NK-92 (cell line): ENCODE results near the gene GRM8.
"Not testable (repeated sequence)": the region's sequence is repeated elsewhere in the genome, so short reads cannot be mapped to it uniquely, and the experiment has no call there.

ENCODE experiments used
- DNase-seq: peaks from one replicate; lab custom pipeline; 2025; ENCODE audit not compliant: unreplicated experiment; lab: John Stamatoyannopoulos, UW

The GRM8 gene

GRCh38 chr7:126685018-126685573 is 567.6 kb downstream of the GRM8 start:
- DNase-seq, result no peak

DNA sequence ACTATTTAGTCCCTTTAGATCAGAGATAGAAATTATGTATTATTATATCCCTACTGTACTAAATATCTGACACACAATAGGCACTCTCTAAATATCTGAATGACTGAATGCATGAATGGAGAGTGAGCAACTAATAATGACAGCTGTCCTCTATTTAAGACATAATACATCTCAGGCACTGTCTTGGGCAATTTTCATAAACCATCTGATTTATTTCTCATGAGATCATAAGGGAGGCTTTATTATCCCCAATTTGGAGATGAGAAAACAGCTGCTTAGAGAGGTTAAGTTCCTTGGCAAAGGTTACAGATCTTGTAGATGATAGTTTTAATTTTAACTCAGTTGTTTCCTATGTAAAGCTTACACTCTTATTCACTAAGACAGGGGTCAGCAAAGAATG is 570.6 kb downstream of the GRM8 start:
- DNase-seq, result no peak

DNA sequence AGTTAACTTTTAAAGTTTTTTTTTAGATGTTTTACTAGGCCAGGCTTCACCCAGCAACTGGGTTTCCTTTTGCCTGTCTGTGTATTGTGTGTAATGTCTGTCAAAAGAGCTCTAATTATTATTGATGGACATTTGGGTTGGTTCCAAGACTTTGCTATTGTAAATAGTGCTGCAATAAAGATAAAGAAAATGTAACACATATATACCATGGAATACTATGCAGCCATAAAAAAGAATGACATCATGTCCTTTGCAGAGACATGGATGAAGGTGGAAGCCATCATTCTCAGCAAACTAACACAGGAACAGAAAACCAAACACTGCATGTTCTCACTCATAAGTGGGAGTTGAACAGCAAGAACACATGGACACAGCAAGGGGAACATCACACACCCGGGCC is 584.0 kb downstream of the GRM8 start:
- DNase-seq, result not testable (repeated sequence)

GRCh38 chr7:126668367-126668752 is 584.4 kb downstream of the GRM8 start:
- DNase-seq, result no peak

- no peak for DNase-seq
Measured at GRCh38 chr7:126667742-126668366, 584.9 kb downstream of the GRM8 start.

DNA sequence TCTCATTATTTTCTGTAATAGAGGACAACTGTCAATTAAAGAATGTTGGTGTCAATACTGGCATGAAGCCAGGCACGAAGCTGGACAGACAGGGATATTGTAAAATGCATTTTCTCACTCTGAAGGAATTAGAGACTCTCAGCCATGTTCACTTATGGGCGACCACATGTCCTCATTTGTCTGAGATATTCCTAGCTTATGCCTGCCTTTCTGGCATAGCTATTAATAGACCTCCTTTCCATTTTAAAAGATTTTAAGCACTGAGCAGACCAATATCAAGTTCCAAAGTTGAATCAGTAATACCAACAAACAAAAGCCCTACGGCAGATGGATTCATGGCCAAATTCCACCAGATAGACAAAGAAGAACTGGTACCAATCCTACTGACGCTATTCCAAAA is 589.9 kb downstream of the GRM8 start:
- no peak for DNase-seq

- DNase-seq, result no peak
Measured at GRCh38 chr7:126659124-126659523, 593.6 kb downstream of the GRM8 start.

GRCh38 chr7:126658684-126659083 is 594.1 kb downstream of the GRM8 start:
- no peak for DNase-seq

DNA sequence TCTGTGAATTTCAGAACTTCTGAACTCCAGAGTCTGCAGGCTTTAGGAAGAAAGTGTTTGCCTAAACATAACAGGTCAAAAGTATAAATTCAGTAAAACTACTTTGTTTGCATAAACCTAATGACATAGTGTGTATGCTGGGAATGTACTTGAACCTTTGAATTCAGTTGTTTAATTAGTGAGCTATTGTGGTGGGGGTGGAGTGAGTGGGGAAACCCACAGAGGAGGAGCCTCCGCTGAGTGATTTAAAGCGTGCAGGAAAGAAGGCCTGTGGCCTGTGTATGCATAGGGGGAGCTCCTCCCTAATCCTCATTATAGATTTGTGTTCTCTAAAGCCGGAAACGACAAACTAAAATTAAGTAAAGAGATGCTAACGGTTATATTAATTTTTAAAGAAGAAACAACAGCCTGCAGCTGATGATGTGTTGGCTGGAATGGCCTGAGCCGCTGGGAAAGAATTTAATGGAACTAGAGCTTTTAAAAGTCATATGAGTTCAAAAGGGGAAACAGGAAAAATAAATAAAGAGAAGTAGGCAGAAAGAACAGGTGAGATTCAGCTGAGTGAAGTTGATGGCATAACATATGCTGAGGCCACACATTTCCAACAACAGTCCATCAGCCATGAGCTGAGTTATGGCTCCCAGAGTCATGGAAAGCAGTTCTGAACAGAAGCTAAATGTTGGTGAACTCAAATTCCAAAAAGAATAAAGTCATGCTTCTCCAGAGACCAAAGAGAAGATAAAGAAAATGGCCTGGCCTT is 595.0 kb downstream of the GRM8 start:
- DNase-seq, result no peak

GRCh38 chr7:126657137-126657536 is 595.6 kb downstream of the GRM8 start:
- no peak for DNase-seq

GRCh38 chr7:126656165-126656564 is 596.6 kb downstream of the GRM8 start:
- no peak for DNase-seq

DNA sequence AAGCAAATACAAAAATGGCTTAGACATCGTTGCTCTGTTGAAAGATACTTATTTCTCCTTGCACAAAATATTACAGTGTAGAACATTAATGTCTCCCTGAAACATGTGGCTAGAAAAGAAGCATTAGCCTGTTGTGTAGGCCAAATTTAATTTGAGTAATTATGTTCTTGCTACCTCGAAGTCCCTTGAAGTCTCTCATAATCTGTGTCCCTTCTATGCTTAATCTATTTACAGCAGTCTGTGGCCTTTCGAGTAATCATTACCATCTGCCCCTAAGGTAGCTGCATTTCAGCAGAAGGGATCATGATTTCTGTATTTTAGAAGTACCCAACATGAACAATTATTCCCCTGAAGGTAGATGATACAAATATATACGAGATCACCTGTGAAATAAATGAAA is 615.2 kb downstream of the GRM8 start:
- no peak for DNase-seq

DNA sequence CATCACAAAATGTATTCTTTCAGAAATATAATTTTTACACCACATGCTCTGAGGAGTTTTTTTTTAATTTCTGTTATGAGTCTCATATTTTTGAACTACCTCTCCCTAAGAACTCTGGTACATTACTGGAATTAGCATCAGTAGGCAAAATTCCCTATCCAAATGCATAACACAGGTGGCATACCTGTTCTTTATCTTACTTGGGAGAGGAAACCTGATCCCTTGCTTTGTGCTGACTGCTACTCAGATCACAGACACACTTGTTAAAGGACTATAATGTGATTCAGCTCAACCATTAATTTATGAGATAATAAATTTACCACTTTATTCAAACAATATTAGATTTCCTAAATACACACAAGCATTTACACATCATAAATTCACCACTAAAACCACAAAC is 617.2 kb downstream of the GRM8 start:
- no peak for DNase-seq

DNA sequence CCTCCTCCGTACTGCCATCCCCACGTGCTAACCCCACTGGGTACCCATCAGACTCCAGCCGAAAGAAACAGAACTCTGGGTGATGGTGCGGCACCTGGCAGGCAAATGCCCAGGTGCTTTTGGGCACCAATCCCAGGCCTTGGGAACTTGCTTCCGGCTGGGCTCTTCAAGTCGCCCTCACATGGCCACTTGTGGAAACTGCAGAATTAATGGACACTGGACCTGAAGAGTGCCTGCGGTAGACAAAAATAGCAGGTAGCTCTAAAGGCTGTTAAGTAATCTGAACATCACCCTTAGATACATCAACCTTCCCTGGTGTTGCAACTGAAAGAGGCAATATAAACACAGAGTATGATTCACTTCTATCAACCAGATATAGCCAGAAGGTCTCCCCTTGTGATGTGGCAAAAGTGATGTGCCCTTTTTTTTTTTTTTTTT is 644.4 kb downstream of the GRM8 start:
- no peak for DNase-seq

DNA sequence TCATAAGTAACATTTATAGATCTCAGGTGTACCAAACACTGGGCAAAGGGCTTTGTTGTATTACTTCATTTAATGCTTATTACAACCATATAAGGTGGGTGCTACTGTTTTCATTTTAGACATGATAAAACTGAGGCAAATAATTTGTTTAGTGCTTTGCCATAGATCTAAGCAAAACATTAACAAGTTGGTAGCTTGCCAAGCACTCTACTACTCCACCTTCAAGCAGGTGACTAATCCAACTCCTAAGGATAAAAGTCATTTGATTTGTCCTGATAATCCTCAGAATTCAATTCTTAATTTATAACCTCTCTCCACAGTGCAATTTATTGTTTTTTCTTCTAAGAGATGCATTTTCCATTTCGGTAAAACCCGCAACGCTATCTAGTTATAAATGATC is 646.4 kb downstream of the GRM8 start:
- DNase-seq, result no peak

DNA sequence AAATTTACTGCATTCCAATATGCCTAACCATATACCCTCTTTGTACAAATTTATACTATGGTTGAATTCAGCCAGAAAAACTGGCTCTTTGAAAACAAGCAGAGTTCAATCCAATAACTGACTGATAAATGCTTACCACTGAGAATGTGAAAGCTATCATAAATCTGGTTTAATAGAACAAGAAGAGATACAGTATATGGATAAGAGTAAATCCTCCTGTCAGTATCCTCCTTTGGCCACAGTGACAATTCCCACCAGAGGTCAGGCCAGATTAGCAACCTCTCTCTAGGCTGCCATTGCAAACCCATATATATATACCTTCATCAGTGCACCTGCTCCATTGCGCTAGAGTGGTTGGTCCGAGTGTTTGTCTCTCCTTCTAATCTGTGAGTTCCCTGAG is 647.2 kb downstream of the GRM8 start:
- no peak for DNase-seq

GRCh38 chr7:126605056-126605455 is 647.7 kb downstream of the GRM8 start:
- no peak for DNase-seq

DNA sequence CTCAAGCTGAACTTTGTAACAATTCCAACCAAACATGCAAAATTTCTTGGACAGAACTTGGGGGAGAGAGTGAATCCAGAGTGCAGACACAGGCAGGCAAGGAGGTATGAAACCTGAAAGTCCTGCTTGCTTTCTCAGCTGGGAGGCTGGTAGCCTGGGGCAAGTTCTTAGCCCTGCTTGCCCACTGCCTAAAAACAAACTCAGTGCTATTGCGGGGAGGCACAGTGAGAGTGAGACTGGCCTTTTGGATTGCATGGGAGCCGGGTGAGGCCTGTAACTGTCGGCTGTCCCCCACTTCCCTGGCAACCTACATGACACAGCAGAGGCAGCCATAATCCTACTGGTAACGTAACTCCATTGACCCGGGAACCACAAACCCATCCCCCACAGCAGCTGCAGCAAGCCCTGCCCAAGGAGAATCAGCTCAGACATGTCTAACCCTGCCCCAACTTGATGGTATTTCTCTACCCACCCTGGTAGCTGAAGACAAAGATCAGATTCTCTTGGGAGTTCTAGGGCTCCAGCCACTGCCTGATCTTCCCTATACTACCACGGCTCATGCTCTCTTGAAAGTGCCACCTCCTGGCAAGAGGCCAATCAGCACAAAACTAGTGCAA is 663.6 kb downstream of the GRM8 start:
- no peak for DNase-seq

GRCh38 chr7:126578338-126578737 is 674.4 kb downstream of the GRM8 start:
- no peak for DNase-seq

GRCh38 chr7:126574276-126575250 is 678.2 kb downstream of the GRM8 start:
- no peak for DNase-seq

- DNase-seq, result no peak
Measured at GRCh38 chr7:126570845-126571244, 681.9 kb downstream of the GRM8 start.
